Sciatic nerve (tissue), 2 donors: ENCODE data around the gene RNF31. TPM values are rescaled to one million over a fixed set of nuclear protein-coding genes. Genes with fewer than 3 reads are reported as not detected.

Experiments
- ATAC-seq: fragments of 200-7000 bp; cut with Tn5 transposase; one replicate; pipeline ENCODE4 v1.9.1; 2020; ENCODE audit warnings: mild to moderate bottlenecking, moderate library complexity
- DNase-seq: peaks from one replicate; pipeline ENCODE4 v3.0.0-alpha.2; 2020; ENCODE audit warnings: low spot score
- intact Hi-C: fragments of 100-400 bp; cut with DNase I; formaldehyde crosslinking; loops from one replicate; pipeline ENCODE4 v1.14.2; 2022
- total RNA-seq: library from RNA; stranded (reverse); fragmentation: NEBNext Ultra II Directional; extraction: Animal tissue kit (Norgen Biotek cat#: 25700); gene quantifications from one replicate; pipeline ENCODE4 v1.2.1, GENCODE V29; 2021
- donor health status: DM: no; HTN: no; CAD: no.
- donor health status: DM: no; HTN: no; CAD: no.

Gene RNF31
- total RNA-seq, 1 donor from 2014 or later = 61.5 TPM

DNA sequence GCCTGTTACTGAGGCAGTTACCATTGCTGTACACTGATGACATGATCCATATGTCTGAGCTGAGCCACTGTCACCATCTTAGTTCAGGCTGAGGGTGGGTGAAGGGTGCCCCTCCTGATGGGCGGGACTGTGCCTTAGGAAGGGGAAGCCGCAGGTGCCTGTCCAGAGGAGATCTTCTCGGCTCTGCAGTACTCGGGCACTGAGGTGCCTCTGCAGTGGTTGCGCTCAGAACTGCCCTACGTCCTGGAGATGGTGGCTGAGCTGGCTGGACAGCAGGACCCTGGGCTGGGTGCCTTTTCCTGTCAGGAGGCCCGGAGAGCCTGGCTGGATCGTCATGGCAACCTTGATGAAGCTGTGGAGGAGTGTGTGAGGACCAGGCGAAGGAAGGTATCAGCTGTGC is 3.7 kb downstream of the RNF31 start:
- intact Hi-C loops = no loop called here
- ATAC-seq = no peak
- DNase-seq = no peak

DNA sequence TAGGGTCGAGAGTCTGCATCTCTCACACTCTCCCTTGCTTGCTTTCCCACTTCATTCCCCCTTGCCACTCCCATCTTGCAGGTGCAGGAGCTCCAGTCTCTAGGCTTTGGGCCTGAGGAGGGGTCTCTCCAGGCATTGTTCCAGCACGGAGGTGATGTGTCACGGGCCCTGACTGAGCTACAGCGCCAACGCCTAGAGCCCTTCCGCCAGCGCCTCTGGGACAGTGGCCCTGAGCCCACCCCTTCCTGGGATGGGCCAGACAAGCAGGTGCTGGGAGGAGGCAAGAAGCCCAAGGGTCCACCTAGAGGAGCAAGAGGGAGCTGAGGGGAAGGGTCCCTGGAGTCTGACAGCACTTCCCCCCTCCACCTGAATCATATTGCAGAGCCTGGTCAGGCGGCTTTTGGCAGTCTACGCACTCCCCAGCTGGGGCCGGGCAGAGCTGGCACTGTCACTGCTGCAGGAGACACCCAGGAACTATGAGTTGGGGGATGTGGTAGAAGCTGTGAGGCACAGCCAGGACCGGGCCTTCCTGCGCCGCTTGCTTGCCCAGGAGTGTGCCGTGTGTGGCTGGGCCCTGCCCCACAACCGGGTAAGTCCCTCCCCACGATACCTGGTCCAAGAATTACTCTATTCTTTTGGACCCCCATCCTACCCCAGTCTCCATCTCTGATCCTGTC is 4.2 kb downstream of the RNF31 start:
- ATAC-seq = no peak
- DNase-seq = no peak
- intact Hi-C loops = no loop called here

DNA sequence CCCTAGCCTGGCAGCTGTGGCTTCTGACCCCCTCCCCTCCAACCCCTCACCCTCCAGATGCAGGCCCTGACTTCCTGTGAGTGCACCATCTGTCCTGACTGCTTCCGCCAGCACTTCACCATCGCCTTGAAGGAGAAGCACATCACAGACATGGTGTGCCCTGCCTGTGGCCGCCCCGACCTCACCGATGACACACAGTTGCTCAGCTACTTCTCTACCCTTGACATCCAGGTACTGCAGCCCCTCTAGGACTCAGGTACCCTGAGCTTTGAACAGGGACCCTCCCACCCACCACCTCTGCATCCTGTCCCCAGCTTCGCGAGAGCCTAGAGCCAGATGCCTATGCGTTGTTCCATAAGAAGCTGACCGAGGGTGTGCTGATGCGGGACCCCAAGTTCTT is 7.8 kb downstream of the RNF31 start:
- ATAC-seq (no peak), DNase-seq (no peak)
- intact Hi-C loops = no loop called here

DNA sequence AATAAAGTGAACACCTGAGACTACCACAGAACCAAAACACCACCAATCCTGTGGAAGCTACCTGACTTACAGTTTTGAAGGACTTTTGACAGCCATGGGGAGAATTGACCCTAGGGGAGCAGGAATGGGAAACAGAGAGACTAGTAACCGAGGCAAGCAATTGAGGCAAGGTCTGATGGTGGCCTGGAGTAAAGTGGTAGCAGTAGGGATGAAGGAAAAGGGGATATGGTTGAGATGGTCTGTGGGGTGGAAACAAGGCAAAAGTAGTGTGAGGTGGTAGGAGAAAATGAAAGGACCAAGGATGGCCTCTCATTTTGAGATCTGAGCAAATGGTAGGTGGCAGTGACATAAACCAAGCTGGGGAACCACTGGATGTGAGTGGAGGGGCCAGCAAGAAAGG is 9.5 kb downstream of the RNF31 start:
- intact Hi-C loops = no loop called here
- DNase-seq (no peak), ATAC-seq (no peak)

DNA sequence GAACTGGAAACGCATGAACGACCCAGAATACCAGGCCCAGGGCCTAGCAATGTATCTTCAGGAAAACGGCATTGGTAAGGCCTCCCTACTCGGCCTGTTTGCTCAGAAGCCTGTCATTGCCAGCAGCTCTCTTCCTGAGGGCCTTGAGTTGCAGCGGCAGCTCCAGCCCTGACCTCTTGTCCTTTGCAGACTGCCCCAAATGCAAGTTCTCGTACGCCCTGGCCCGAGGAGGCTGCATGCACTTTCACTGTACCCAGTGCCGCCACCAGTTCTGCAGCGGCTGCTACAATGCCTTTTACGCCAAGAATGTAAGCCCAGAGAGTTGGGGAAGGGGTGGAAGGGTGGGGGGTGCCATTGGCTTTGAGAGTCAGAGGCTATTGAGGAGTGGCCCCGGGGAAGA is 10.0 kb downstream of the RNF31 start:
- DNase-seq (no peak), ATAC-seq (no peak)
- intact Hi-C loops = no loop called here

DNA sequence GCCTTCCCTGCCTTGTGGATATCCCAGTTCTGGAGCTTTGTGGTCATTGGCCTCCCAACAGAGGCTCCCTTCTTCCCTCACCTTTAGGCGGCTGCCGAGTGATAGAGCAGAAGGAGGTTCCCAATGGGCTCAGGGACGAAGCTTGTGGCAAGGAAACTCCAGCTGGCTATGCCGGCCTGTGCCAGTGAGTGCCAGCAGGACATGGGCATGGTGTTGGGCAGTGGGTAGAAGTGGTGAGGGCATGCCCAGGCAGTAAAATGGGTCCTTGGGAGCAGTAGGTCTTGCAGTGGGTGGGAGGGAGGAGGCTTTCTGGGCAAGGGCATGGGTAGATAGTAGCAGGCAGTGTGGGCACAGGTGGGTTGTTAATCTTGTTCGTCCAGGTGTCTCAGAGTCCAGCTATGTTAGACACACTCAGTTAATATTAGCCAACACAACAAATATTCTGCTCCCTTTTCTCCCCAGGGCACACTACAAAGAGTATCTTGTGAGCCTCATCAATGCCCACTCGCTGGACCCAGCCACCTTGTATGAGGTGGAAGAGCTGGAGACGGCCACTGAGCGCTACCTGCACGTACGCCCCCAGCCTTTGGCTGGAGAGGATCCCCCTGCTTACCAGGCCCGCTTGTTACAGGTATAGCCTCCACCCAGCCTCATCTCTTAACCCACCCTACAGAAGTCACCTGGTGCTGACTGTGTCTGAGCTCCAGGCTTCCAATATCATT is 12.6 kb downstream of the RNF31 start:
- intact Hi-C loops = no loop called here
- DNase-seq (no peak), ATAC-seq (no peak)

DNA sequence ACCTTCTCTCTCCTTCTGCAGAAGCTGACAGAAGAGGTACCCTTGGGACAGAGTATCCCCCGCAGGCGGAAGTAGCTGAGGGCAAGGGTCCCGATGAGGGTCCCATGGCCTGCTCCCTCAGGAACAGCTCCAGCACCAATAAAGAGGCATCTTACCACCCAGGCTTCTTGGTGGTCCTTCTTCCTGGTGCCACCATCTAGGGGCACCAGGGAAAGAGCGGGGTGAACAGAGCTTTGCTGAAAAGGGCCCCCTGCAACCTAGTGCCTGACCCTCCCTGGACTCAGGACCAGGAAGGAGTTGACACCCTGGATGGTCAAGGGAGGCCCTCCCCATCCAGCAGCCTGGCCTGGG is 13.2 kb downstream of the RNF31 start:
- DNase-seq (no peak), ATAC-seq (peak; percentile 23)
- intact Hi-C loops = no loop called here

DNA sequence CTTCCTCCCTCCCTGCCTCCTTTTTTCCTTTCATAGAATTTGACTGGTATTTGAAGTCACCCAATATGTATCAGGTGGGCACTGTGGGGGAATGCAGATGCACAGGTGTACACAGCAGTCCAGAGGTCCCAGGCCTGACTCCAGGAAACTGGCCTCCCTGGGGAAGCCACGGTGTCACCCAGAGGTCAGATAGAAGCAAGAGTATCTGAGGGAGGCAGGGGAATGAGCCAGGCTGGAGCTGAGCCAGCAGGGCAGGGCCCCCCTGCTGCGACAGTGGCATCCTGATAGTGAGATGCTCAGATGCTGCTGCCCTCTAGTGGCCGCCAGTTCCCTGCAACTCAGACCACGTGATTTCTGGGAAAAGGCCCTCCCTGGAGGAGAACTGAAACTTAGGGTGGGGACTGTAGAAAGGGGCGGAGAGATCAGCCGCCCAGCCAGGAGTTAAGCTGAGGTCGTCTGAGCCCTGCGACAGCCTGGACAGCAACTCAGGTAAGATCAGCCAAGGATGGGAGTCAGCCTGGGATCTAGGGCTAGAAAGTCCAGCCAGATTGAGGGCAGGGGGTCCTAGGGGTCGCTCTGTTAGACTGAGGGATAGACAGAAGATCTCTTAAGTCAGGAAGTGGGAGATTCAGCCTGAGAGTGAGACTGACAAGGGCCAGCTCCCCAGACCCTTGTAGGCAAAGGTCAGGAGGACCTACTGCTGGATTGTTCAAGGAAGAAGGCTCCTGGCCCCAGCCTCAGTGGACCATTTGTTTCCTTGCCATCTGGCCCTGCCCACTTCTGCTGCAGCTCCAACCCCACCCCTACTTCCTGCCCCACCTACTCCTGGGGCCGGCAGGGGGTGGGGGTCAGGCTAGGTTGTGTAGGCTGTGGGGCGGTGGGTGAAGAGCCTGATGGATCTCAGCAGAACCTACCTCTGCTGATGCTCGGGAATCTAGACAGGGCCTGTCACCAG is 13.8 kb downstream of the RNF31 start, which contains the start of gene IRF9:
TSS of gene IRF9 (plus strand) at position 416 of the 955 bp plus-strand sequence. CDS start 880 bp downstream, outside the sequence.
- intact Hi-C loops = no loop called here
- DNase-seq (peak; percentile 98), ATAC-seq (peak; percentile 97)

DNA sequence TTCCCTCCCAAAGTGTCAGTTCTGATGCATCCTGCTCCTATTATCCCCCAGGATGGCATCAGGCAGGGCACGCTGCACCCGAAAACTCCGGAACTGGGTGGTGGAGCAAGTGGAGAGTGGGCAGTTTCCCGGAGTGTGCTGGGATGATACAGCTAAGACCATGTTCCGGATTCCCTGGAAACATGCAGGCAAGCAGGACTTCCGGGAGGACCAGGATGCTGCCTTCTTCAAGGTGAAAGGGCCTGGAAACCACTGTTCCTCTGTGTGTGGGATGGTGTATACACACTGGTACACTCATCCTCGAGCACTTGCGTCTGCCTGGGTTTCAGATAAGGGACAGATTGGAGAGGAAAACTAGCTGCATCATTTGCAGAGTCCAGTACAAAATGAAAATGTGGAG is 14.8 kb downstream of the RNF31 start:
- ATAC-seq (peak; percentile 1), DNase-seq (no peak)
- intact Hi-C loops = no loop called here

DNA sequence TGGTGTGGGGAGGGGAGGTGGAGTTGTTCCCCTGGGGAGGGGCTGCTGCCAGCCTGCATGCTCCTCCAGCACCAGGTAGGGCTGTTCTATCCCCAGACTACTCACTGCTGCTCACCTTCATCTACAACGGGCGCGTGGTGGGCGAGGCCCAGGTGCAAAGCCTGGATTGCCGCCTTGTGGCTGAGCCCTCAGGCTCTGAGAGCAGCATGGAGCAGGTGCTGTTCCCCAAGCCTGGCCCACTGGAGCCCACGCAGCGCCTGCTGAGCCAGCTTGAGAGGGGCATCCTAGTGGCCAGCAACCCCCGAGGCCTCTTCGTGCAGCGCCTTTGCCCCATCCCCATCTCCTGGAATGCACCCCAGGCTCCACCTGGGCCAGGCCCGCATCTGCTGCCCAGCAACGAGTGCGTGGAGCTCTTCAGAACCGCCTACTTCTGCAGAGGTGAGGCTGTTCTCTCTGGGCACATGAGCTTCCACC is 17.3 kb downstream of the RNF31 start:
- intact Hi-C loops = no loop called here
- ATAC-seq (no peak), DNase-seq (no peak)

DNA sequence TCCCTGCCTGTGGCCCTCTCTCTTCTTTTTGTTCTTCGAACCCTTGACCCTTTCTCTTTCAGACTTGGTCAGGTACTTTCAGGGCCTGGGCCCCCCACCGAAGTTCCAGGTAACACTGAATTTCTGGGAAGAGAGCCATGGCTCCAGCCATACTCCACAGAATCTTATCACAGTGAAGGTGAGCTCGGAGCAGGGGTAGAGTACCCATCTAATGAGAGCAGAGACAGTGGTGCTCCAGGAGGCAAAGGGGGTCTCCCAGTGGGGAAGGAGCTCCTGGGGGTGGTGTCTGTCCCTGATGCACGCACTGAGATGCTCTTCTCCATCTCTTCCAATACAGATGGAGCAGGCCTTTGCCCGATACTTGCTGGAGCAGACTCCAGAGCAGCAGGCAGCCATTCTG is 18.5 kb downstream of the RNF31 start:
- intact Hi-C loops = no loop called here
- ATAC-seq (no peak), DNase-seq (no peak)

DNA sequence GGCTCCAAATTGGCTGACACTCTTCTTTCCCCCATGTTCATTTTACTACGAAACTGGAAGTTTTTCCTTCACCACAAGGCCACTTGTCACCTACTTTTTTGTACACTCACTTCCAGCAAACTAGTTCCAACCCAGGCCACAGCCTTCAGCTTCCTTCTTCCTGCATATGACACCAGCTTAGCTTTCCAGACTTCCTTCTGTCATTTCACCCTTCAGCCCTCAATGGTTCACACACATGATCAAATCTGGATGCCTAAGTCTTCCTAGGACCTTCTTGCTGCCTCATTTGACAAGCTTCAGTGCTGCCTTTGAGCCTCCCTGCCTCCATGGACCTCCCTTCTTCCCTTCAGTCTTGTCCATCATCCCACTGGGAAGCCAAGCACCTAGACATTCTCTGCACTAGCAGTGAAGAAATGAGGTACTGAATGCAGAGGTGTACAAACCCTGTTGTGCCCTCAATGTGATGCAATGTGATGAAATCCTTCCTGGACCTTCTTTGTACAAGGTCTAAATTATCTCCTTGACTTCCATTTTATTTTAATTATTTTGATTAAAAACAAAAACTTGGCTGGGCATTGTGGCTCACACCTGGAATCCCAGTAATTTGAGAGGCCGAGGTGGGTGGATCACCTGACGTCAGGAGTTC is 20.3 kb downstream of the RNF31 start:
- ATAC-seq (no peak), DNase-seq (no peak)
- intact Hi-C loops = no loop called here

DNA sequence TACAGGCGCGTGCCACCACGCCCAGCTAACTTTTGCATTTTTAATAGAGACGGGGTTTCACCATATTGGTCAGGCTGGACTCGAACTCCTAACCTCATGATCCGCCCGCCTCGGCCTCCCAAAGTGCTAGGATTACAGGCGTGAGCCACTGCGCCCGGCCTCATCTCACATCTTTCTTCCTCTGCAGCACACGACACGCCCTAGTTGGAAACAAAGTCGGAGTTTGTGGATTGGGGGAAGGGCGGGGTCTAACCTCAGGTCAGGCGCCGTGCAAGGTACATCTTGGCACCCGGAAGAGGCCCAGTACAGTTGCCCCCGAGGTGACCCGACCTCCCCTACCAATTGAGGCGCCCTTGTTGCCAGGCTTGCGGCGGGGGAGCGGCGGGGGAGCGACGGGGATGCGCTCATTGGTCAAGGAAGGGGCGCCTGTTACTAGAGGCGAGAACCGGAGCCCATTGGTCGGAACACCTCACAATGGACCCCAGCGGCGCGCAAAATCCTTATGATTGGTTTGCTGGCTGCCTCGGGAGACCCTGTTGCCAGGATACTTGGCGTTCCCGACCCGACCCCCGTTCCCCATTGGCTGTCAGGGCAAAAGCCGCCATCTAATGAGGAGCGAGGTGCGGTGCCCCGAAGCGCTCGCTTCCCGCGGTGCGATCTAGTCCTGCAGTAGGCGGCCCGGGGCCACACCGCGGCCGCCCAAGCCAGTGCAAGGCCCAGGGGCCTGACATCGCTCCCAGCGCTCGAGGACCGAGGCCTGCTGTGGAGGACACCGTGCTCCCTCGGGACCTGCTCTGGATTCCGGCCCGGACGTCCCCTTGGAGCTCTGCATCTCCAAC is 24.3 kb downstream of the RNF31 start, which contains the start of gene REC8:
TSS of gene REC8 (plus strand) at position 659 of the 839 bp plus-strand sequence. CDS start 473 bp downstream, outside the sequence.
- ATAC-seq (peak; percentile 95), DNase-seq (peak; percentile 89)
- intact Hi-C loops = no loop called here

DNA sequence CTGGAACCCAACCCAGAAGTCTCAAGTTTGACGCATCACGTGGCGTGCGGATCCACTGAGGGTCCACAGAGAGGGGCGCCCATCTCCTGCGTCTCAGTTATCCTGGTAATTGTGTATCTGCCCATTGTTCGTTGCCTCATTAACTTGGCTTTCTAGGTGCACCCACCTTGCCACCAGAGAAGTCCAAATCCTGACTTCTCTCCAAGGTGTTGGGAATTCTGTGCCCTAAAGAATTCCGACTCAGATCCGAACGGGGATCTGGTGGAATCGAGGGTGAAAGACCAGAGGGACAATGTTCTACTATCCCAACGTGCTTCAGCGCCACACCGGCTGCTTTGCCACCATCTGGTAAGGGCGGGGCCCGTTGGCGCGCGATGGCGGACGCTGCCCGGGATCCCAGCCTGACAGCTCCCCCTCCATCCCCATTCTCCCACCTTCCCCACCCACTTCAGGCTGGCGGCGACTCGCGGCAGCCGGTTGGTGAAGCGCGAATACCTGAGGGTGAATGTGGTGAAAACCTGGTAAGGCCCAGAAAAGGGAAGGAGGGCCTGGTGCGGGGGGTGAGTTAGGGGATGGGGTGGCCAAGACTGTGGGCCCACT is 25.1 kb downstream of the RNF31 start:
- no peak for DNase-seq
- peak; percentile 6 for ATAC-seq
- intact Hi-C loops = no loop called here

DNA sequence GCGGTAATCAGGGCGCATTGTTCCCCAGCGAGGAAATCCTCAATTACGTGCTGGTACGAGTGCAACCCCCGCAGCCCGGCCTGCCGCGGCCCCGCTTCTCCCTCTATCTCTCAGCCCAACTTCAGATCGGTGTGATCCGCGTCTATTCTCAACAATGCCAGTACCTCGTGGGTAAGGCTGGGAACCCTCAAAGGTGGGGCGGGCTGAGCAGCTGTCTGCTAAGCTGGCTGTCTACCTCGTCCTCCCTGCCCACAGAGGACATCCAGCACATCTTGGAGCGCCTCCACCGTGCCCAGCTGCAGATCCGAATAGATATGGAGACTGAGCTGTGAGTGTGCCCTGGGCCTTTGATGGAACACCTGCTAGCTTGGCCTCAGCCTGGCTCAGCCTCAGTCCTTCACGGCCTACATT is 25.6 kb downstream of the RNF31 start:
- ATAC-seq = no peak
- intact Hi-C loops = no loop called here
- DNase-seq = no peak

DNA sequence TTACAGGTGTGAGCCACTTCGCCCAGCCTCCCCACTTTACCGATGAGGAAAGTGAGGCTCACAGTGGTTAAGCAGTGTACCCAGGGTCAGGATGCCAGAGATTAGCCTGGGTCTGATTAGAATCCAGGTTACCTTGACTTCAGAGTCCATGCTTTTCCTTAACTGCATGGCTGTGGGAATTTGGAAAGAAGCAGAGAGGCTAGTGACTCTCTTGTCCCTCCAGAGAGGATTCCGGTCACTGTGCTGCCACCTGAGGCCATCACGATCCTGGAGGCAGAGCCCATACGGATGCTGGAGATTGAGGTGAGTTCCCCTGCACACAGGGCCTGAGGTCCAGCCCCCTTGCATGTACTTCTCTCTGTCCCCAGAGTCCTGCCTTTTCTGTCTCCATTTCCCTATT is 29.3 kb downstream of the RNF31 start:
- ATAC-seq = no peak
- DNase-seq = no peak
- intact Hi-C loops = no loop called here

DNA sequence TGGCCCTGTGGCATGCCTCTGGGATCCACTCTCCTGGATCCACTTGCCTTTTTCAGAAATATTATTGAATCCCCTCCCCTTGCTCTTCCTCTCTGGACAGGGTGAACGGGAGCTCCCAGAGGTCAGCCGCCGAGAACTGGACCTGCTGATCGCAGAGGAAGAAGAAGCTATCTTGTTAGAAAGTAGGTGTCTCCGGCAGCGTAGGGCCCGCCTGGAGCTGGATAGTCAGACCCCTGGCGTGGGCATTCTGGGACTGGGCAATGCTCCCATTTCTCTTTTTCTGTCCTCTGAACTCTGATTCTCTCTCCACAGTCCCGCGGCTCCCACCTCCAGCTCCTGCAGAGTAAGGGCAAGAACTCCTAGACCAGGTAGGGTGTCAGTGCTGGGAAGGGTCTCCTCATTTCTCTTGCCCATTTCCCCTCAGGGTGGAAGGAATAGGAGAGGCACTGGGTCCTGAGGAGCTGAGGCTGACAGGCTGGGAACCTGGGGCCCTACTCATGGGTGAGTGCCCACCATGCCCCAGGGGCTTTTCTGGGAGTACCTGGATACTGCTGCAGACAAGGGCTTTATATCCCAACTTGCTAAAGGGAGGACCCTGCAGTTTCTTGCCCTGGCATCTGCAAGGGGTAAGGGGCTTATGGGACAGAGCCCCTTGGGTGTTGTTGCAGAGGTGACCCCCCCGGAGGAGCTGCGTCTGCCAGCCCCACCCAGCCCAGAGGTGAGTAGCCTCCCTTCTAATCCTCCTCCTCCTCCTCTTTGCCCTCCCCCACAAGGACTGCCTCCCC is 29.9 kb downstream of the RNF31 start:
- no peak for DNase-seq
- no peak for ATAC-seq
- intact Hi-C loops = no loop called here
